IgD-negative memory B cell (primary cell): ENCODE results near the gene FHIP1A. TPM values are rescaled to one million over a fixed set of nuclear protein-coding genes. Genes with fewer than 3 reads are reported as not detected.

Source experiments
- H3K27ac Mint-ChIP-seq, 3 donors: one replicate each; pipeline ENCODE4 v1.8.0; 2020 to 2022; ENCODE audit warnings: mild to moderate bottlenecking in 3 of 3, mixed read lengths in 3 of 3, moderate library complexity in 1 of 3
- H3K27me3 Mint-ChIP-seq: one replicate; pipeline ENCODE4 v1.8.0; 2021; ENCODE audit warnings: mixed read lengths
- H3K36me3 Mint-ChIP-seq: one replicate; pipeline ENCODE4 v1.8.0; 2020; ENCODE audit warnings: mild to moderate bottlenecking, mixed read lengths
- H3K4me1 Mint-ChIP-seq, 3 donors: one replicate each; pipeline ENCODE4 v1.8.0; 2020 to 2022; ENCODE audit warnings: mixed read lengths in 3 of 3, mild to moderate bottlenecking in 1 of 3
- H3K4me3 Mint-ChIP-seq, 4 donors: one replicate each; pipeline ENCODE4 v1.8.0; 2020 to 2022; ENCODE audit warnings: mild to moderate bottlenecking in 4 of 4, mixed read lengths in 4 of 4, moderate library complexity in 3 of 4
- H3K9me3 Mint-ChIP-seq, 3 donors: one replicate each; pipeline ENCODE4 v1.8.0; 2020 to 2021; ENCODE audit warnings: mixed read lengths in 3 of 3, mild to moderate bottlenecking in 1 of 3
- polyA plus RNA-seq: library from polyadenylated mRNA; unstranded; fragments of 300-500 nt; fragmentation: Illumina TruSeq; gene quantifications from one replicate; pipeline ENCODE4 v1.2.3, GENCODE V29; 2021

FHIP1A gene
- polyA plus RNA-seq, 1 donor from 2014 or later = not detected

DNA sequence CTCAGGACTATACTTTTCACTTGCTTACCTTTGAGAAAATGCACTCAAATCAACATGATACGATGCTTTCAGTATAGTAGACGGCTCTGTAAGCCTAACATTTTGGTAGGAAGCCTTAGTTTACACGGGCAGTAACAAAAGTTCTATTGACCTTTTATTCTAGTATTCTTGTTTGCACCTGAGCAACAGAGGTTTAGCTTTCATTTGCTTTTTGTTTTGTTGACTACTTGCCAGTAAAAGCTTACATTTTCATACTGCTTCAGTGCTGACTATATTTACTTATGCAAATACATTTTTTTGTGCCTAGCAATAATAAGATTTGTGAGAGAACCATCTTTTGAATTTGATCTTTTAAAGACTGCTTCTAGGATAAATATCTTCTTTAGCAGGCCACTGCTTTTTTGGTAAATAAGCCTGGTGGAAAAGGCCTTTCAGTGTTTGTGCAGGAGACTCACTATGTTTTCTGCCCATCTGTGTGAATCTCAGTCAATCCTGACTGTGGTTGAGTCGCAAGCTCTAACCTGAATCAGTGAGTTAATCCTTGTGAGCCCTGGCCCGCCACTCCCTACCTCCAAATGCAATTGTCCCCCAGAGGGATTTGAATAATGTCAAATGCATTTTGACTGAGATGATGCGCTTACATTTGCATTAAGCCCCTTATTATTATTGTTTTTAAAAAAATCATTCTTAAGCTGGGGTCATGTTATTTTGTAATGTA is 21.9 kb downstream of the FHIP1A start:
- peaks cover 0 to 1% (median 0%) of the 10 kb centered on the region in 3 donors for H3K4me1 Mint-ChIP-seq
- peaks cover 0 to 2% (median 0%) of the 10 kb centered on the region in 3 donors for H3K9me3 Mint-ChIP-seq
- peaks cover 4% of the 10 kb centered on the region for H3K27me3 Mint-ChIP-seq
- H3K36me3 Mint-ChIP-seq = no peaks in the 10 kb centered on the region
- H3K27ac Mint-ChIP-seq = no peak overlapping the region
- no peak overlapping the region for H3K4me3 Mint-ChIP-seq

DNA sequence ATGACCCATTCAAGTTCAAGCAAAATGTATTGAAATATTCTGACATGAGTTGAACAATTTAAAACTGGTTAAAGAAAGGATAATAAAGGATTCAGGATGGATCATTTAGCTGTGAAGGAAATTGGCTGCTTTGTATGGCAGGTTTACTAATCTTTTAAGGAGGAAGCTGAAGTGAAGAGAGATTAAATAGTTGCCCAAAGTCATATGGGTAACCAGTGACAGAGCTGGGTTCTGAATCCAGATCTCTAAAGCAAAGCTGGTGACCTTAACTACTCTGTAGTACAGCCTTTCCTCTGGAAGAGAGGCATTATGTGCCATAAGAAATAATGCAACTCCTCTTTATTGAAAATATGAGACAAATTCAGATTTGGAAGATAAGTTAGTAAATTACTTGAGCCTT is 22.8 kb downstream of the FHIP1A start:
- Mint-ChIP-seq H3K4me3 (no peak overlapping the region), H3K4me1 (peaks cover 0 to 1% (median 0%) of the 10 kb centered on the region in 3 donors), H3K27ac (no peak overlapping the region), H3K27me3 (peaks cover 4% of the 10 kb centered on the region), H3K36me3 (no peaks in the 10 kb centered on the region), H3K9me3 (peaks cover 0 to 2% (median 0%) of the 10 kb centered on the region in 3 donors)

DNA sequence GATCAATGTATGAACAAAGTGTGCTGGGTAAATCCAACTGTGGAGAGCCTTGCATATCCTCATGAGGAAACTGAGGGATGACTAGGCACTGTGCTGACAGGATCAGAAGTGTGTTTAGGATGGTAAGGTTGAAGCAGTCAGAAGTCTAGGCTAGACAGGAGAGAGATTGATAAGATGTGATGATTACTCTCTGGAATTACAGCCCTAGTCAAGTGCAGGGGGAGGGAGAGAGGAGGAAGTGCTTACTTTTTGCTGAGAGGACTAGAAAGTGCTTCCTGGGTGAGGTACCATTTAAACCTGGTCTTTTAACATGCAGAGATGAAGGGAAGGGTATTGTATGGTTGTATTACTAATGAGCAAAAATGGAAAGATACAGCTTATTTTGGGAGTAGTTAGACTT is 23.7 kb downstream of the FHIP1A start:
- H3K9me3 Mint-ChIP-seq = peaks cover 0 to 2% (median 0%) of the 10 kb centered on the region in 3 donors
- H3K27me3 Mint-ChIP-seq = peaks cover 4% of the 10 kb centered on the region
- no peak overlapping the region for H3K4me3 Mint-ChIP-seq
- peak overlapping the region in 1 of 3 donors; percentile 65 for H3K27ac Mint-ChIP-seq
- H3K4me1 Mint-ChIP-seq = peaks cover 0 to 1% (median 0%) of the 10 kb centered on the region in 3 donors
- H3K36me3 Mint-ChIP-seq = no peaks in the 10 kb centered on the region

DNA sequence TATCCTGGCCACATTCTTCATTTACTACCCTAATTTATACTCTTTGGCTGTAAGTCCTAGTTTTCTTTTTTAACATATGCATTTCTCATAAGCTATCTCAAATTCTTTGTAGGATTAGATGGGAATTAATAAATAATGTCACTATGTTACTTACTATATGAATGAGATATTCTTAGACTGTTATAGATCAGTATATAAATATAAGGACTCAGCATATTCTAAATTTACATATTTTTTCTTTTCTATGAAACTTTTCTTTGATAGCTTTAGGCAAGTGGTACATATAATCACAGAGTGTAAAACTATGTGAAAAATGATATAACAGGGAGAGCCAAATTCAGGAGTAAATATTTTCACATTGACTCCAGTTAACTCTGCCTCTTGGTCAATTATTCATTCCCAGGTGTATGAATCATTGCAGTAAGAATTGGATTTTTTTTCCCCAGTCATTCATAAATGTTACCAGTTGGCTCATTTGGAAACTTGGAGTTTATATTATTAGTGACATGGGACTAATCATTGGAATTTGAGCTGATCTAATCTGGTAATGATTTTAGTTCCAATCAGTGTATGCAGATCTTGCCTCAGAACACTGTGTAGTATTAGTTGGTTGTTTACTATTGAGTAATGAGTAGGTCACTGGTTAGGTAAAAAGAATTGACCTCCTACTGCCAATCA is 25.3 kb downstream of the FHIP1A start:
- H3K4me1 Mint-ChIP-seq = no peaks in the 10 kb centered on the region
- no peak overlapping the region for H3K27ac Mint-ChIP-seq
- H3K4me3 Mint-ChIP-seq = no peak overlapping the region
- H3K27me3 Mint-ChIP-seq = peaks cover 4% of the 10 kb centered on the region
- no peaks in the 10 kb centered on the region for H3K36me3 Mint-ChIP-seq
- H3K9me3 Mint-ChIP-seq = no peaks in the 10 kb centered on the region

DNA sequence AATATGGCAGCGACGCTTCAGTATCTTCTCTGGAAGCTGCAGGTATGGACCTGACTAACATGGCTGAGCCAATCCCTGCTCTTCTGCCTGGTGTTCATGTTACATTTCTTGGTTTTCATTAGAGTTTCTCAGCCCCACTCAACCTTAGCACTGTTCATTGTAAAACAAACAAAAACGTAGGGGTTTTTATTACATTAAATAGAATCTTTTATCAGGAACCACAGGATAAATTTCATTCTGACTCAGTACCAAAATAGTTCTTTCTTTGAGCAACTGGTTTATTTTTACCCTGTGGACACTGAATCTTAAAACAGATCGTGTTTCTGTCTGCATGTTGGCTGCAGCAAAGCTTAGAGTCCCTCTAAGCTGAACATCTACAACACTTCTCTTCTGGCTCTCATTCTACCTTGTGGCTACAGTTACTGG is 27.1 kb downstream of the FHIP1A start:
- no peaks in the 10 kb centered on the region for H3K36me3 Mint-ChIP-seq

DNA sequence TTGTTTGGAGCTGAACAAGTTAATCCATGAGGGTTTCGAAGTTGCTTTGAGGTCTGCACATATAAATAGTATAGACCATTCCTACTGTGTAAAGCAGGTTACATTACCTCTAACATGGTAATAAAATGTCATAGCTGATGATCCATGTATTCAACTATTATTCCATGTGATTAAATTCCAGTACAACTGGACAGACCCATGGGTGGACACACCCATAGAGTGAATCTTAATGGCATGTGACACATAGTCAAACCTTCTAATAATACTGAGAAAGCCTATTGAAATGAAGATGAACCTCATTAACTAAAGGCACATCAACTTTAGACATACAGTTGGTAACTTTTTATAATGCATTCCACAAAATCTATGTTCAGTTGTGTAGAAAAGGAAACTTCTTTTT is 28.5 kb downstream of the FHIP1A start:
- no peak overlapping the region for H3K4me3 Mint-ChIP-seq
- H3K4me1 Mint-ChIP-seq = no peaks in the 10 kb centered on the region
- H3K36me3 Mint-ChIP-seq = no peaks in the 10 kb centered on the region
- peaks cover 3% of the 10 kb centered on the region for H3K27me3 Mint-ChIP-seq
- H3K27ac Mint-ChIP-seq = no peak overlapping the region
- H3K9me3 Mint-ChIP-seq = no peaks in the 10 kb centered on the region

More for the DNA sequence above, 27.1 kb downstream of the FHIP1A start:
- no peaks in the 10 kb centered on the region for H3K9me3 Mint-ChIP-seq
- no peaks in the 10 kb centered on the region for H3K4me1 Mint-ChIP-seq
- no peak overlapping the region for H3K27ac Mint-ChIP-seq
- peaks cover under 1% of the 10 kb centered on the region for H3K27me3 Mint-ChIP-seq
- H3K4me3 Mint-ChIP-seq = no peak overlapping the region

DNA sequence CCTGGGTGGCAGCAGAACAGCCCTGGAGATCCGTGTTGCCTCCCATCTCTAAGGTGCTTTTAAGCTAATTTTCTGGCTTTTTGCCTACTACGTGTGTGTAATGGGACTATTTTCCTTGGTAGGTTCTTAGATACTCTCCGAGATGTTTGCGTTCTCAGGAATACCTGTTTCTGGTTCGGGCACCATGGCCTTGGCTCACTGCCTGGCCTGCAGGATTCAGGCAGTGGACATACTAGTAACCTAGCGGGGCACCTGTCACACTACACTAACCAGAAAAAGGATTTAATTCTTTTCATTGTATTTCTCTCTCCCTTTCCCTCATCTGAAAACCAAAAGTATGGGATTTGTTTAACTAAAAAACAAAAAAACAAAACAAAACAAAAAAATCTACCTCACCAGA is 29.2 kb downstream of the FHIP1A start:
- Mint-ChIP-seq H3K4me1 (no peaks in the 10 kb centered on the region), H3K36me3 (no peaks in the 10 kb centered on the region), H3K9me3 (no peaks in the 10 kb centered on the region), H3K27me3 (peaks cover 4% of the 10 kb centered on the region), H3K4me3 (no peak overlapping the region), H3K27ac (no peak overlapping the region)

DNA sequence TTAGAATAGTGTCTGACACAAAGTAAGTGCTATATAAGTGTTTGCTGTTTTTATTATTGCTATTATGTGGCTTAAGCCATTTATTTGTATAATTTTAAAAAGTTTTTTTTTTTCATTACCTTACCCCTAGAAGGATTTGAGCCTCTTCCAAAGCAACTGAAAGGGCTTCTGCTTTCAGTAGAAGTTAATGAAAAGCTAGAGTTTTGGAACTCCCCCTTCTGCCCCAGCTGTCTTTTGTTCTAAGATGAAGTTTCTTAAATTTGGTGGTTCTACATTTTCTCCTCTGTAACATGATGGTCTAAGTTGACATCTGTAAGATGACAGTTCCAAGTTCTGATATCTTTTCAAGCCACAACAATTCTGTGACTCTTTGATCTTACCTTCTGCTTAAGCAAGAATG is 30.3 kb downstream of the FHIP1A start:
- Mint-ChIP-seq H3K4me3 (no peak overlapping the region), H3K9me3 (peaks cover 0 to 1% (median 0%) of the 10 kb centered on the region in 3 donors), H3K27ac (no peak overlapping the region), H3K27me3 (peaks cover 7% of the 10 kb centered on the region), H3K36me3 (no peaks in the 10 kb centered on the region), H3K4me1 (no peaks in the 10 kb centered on the region)

DNA sequence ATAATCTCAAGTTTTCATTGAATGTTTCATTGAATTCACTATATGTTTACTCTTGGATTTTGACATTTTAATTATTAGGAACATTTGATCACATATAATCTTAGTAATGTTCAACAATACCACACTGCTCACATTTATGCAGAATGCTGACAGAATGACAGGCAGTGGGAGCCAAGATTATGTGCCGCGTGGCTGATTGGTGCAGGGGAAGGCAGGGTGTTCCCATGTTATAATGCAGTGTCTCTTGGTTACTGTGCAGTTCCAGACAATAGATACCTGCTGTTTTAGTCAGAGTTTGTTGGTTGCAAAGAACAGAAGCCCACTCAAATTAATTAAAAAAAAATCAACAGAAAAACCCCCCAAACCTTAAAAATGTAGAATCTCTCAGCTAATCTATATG is 33.0 kb downstream of the FHIP1A start:
- peaks cover 9% of the 10 kb centered on the region for H3K27me3 Mint-ChIP-seq
- H3K9me3 Mint-ChIP-seq = peaks cover 0 to 1% (median 0%) of the 10 kb centered on the region in 3 donors
- H3K36me3 Mint-ChIP-seq = no peaks in the 10 kb centered on the region
- peaks cover 0 to 3% (median 0%) of the 10 kb centered on the region in 3 donors for H3K4me1 Mint-ChIP-seq
- no peak overlapping the region for H3K27ac Mint-ChIP-seq
- no peak overlapping the region for H3K4me3 Mint-ChIP-seq

DNA sequence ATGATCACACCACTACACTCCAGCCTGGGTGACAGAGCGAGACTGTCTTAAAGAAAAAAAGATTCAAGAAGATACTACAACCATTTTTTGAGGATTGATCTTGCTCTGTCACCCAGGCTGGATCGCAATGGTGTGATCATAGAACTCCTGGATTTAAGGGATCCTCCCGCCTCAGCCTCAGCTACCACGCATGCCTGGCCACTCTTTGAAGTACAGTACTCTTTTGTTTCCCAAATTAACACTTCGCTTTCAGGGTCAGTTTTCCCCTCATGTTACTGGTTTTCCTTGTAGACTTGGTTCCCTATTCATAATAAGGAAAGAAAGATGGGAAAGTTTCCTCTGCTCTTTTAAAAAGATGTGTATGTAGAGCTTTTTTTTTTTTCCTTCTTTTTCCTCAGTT is 34.3 kb downstream of the FHIP1A start:
- Mint-ChIP-seq H3K27me3 (peaks cover 9% of the 10 kb centered on the region), H3K27ac (no peak overlapping the region), H3K9me3 (peaks cover 0 to 1% (median 0%) of the 10 kb centered on the region in 3 donors), H3K36me3 (no peaks in the 10 kb centered on the region), H3K4me1 (peaks cover 0 to 3% (median 0%) of the 10 kb centered on the region in 3 donors), H3K4me3 (no peak overlapping the region)

DNA sequence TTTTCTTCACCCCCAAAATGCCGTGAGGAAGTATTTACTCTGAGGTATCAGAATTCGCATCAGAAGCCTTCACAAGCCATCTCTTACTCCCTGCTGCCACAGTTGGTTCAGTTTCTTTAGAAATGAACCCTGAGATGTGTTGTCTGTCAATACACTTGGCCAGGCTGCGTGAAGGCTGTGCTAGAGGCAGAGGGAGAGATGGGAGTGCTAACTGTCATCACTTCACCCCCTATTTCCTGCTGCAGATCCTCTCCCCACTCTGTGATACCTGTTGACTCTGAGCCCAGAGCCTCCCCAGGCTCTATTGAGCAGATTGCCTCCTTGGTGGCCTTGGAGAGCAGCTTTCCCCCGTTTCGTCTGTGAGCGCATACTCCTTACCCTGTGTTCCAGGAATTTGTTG is 34.8 kb downstream of the FHIP1A start:
- Mint-ChIP-seq H3K4me3 (no peak overlapping the region), H3K4me1 (peaks cover 0 to 3% (median 0%) of the 10 kb centered on the region in 3 donors), H3K27me3 (peaks cover 9% of the 10 kb centered on the region), H3K36me3 (no peaks in the 10 kb centered on the region), H3K27ac (no peak overlapping the region), H3K9me3 (peaks cover 0 to 1% (median 0%) of the 10 kb centered on the region in 3 donors)

DNA sequence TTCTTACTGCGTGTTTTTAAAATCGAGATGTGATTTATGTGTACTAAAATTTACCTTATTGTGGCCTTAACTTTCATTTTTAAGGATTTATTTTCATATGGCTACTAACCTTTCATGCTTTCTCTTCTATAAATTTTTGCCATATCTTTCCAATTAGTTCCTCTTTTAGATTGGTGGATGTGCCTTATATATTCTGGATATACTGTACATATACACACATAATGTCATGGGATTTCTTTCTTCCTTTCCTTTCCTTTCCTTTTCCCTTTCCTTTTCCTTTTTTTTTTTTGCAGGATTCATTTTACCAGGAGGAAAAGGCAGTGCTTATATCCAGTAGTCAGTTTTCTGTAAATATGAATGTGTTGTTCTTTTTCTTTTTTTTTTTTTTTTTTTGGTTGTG is 37.2 kb downstream of the FHIP1A start:
- H3K36me3 Mint-ChIP-seq = no peaks in the 10 kb centered on the region
- H3K27ac Mint-ChIP-seq = no peak overlapping the region
- H3K4me3 Mint-ChIP-seq = no peak overlapping the region

DNA sequence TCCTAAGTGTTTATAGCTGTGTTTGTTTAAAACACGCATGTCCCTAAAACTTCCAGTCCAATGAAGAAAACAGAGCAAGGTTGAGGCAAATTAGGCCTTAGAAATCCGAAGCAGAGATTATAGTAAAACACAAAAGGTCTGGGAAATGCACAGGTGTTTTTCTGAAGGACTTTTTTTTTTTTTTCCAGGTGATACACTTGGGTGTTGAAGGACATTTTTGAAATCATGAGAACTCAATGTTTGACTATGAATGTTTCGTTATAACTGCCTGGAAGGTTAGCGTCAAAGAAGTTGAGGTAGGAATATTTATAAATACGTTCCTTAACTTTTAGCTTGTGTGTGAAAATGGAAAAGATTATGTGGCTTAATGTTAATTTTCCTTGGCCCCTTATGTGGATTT is 45.5 kb downstream of the FHIP1A start:
- no peak overlapping the region for H3K4me3 Mint-ChIP-seq
- H3K4me1 Mint-ChIP-seq = no peaks in the 10 kb centered on the region
- no peaks in the 10 kb centered on the region for H3K27me3 Mint-ChIP-seq
- no peaks in the 10 kb centered on the region for H3K9me3 Mint-ChIP-seq
- H3K36me3 Mint-ChIP-seq = no peaks in the 10 kb centered on the region
- no peak overlapping the region for H3K27ac Mint-ChIP-seq

More for the DNA sequence above, 37.2 kb downstream of the FHIP1A start:
- Mint-ChIP-seq H3K9me3 (peaks cover 0 to 1% (median 0%) of the 10 kb centered on the region in 3 donors), H3K4me1 (peaks cover 0 to 3% (median 0%) of the 10 kb centered on the region in 3 donors), H3K27me3 (peaks cover 9% of the 10 kb centered on the region)

DNA sequence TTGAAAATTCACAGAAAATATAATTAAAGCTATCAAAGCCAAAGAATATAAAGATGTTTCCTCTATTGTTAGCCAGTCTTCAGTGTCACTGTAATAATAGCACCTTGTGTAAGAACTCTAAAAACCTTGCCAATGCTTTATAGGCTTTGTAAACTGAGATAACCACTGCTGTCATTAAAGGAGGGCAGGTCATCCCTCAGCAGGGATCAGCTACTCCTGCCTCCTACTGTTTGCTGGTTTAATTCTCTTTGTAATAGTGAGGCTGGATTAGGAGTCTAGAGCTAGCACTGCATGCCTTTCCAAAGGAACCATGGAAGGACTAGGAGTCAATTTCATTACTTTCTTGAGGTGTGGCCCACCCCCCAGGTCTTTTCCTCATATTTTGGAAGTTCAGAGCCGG is 46.2 kb downstream of the FHIP1A start:
- no peaks in the 10 kb centered on the region for H3K36me3 Mint-ChIP-seq
- no peak overlapping the region for H3K4me3 Mint-ChIP-seq
- H3K27me3 Mint-ChIP-seq = no peaks in the 10 kb centered on the region

DNA sequence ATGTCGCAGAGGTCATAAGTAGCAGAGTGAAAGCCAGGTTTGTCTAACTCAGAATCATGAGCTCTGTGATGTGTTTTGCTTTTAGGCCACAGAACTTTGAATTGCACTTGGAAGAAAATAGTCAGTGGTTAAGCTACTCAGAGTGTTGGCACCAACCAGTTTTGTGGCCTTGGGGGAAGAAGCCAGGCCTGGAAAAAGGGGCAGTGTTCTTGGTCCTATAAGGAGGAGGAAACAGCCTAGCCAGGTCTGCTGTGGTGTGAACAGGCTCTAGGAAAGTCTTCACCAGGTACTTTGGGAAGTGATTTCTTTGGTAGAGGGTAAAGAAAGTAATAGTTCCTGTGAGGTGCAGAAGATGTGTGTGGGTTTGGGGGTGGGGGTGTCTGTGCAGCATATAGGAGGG is 49.2 kb downstream of the FHIP1A start:
- Mint-ChIP-seq H3K4me3 (no peak overlapping the region), H3K27me3 (no peaks in the 10 kb centered on the region), H3K27ac (no peak overlapping the region), H3K9me3 (no peaks in the 10 kb centered on the region), H3K36me3 (no peaks in the 10 kb centered on the region), H3K4me1 (no peaks in the 10 kb centered on the region)

More for the DNA sequence above, 46.2 kb downstream of the FHIP1A start:
- H3K9me3 Mint-ChIP-seq = no peaks in the 10 kb centered on the region
- H3K4me1 Mint-ChIP-seq = no peaks in the 10 kb centered on the region
- no peak overlapping the region for H3K27ac Mint-ChIP-seq
